ENCODE data around the gene CD164L2.

CD164L2 gene

DNA sequence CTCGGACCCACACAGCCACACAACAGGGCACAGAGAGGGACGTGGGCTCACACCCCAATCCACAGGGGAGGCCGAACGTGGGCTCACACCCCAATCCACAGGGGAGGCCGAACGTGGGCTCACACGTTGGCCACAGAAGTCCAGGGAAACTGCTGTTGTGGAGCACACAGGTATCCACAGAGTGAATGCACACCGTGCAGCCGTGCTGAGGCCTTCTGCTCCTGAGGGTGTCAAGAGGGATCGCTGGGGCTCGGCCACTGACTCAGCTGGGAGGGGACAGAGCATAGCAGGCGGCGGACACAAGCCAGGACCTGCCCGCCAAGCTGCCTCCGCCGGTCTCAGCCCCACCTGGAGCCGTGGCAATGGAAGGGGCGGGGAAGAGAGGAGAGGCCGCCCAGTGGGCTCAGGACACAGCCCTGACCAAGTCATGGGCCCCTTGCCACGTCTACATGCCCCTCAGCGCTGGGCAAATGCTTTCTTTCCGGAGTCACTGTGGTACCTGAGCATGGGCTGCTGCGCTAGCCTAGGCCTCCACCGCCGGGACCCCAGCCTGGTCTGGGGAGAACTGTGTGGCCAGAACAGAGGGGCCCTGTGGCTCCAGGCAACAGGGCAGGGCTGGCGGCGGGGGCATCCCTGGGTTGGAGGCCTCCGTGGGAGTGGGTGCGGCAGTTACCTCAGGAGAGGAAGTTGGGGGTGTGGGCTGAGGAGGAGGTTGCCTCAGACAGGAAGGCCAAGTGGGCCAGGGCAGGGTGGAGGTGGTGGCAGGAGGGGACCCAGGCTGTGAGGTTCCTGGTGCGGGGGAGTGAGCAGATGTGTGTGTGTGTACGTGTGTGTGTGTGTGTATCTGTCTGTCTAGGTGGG is 40.1 kb downstream of the CD164L2 start:
- Histone ChIP-seq H3K9me3 (ENCODE audit: low read depth, low read length) (no peaks in the 10 kb centered on the region), H3K27ac (no peak overlapping the region), H3K36me3 (ENCODE audit: insufficient read depth, low read length) (no peaks in the 10 kb centered on the region), H3K9ac (ENCODE audit: insufficient read length) (no peak overlapping the region), H3K4me3 (no peak overlapping the region)
- no peak for DNase-seq (ENCODE audit: low read depth, low spot score)
- TF ChIP-seq POLR2AphosphoS5 (IDR thresholded peaks at IDR 0.05; ENCODE audit: borderline replicate concordance, low read depth, low read length) = no peak
- no peak for TF ChIP-seq FOXP2 (optimal IDR thresholded peaks at IDR 0.05; ENCODE audit: control extremely low read depth, extremely low read length, insufficient read depth)
- TF ChIP-seq EZH2 (IDR thresholded peaks at IDR 0.05) = no peak

DNA sequence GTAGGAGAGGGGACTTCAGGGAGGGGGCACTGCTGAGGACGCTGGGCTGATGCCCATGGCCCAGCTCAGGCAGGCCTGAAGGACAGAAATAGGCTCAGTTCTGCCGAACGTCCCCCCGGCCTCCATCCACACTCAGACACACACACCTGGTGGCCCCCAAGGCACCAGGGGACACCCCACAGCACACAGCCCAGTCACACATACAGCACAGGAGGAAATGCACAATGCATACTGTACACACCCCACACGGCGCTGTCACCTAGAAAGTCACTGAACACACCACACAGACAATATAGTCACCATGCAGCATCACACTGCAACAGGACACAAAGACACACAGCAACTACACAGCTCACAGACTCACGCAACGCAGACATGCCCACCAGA is 40.7 kb downstream of the CD164L2 start:
- peak overlapping the region; percentile 54; the same call in 1 of the 2 replicates for H3K4me3 ChIP-seq
- no peak for DNase-seq (ENCODE audit: low read depth, low spot score)

DNA sequence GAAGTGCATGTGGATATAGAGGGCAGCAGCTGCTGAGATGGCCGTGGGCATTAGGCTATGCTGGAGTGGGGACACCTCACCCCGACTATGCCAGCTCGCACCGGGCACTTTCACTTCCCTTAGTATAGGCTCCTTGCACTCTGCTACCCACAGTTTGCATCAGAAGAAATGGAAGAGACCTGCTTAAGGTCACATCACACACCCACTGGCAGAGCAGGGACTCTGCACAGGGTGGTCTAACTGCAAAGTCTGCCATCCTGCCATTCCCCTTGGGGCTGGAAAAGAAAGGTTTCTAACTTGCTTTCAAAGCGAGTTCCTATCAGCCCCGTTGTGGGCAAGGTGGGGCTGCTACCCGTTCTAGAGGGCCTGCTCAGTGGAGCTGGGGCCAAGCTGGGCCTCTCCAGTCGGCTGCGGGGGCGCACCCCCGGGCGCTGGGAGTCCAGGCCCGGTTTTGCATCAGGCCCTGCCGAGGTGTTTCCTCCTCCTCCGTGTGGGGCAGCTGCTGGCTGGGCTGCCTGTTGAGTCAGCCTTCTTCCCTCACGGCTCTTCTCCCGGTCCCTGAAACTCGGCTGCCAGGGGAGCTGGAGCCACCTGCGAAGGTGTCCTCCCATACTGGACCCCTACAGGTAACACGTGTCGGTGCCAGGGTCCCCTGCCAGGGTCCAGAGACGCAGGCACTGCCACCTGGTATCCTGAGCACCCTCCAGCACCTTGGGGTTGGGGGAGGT is 41.4 kb downstream of the CD164L2 start, which contains the start of gene SYTL1:
Gene SYTL1 (plus strand): TSS at position 498 of the 728 bp plus-strand sequence. CDS start 3,313 bp downstream, outside the sequence.
- Histone ChIP-seq H3K4me3 (peak within 1 kb of the TSS; percentile 54), H3K27ac (no peak within 1 kb of the TSS), H3K9ac (ENCODE audit: insufficient read length) (peak within 1 kb of the TSS; percentile 14), H3K36me3 (ENCODE audit: insufficient read depth, low read length) (no peaks in the 10 kb centered on the region; the same call in 1 of the 2 replicates), H3K9me3 (ENCODE audit: low read depth, low read length) (no peaks in the 10 kb centered on the region)
- TF ChIP-seq FOXP2 (optimal IDR thresholded peaks at IDR 0.05; ENCODE audit: control extremely low read depth, extremely low read length, insufficient read depth) (no peak), POLR2AphosphoS5 (IDR thresholded peaks at IDR 0.05; ENCODE audit: borderline replicate concordance, low read depth, low read length) (no peak), EZH2 (IDR thresholded peaks at IDR 0.05) (no peak)
- no peak for DNase-seq (ENCODE audit: low read depth, low spot score)

More for the DNA sequence above, 40.7 kb downstream of the CD164L2 start:
- H3K9me3 ChIP-seq (ENCODE audit: low read depth, low read length) = no peaks in the 10 kb centered on the region
- TF ChIP-seq EZH2 (IDR thresholded peaks at IDR 0.05) = no peak
- no peak for TF ChIP-seq FOXP2 (optimal IDR thresholded peaks at IDR 0.05; ENCODE audit: control extremely low read depth, extremely low read length, insufficient read depth)
- TF ChIP-seq POLR2AphosphoS5 (IDR thresholded peaks at IDR 0.05; ENCODE audit: borderline replicate concordance, low read depth, low read length) = no peak
- H3K36me3 ChIP-seq (ENCODE audit: insufficient read depth, low read length) = no peaks in the 10 kb centered on the region
- H3K9ac ChIP-seq (ENCODE audit: insufficient read length) = peak overlapping the region; percentile 14
- H3K27ac ChIP-seq = no peak overlapping the region

DNA sequence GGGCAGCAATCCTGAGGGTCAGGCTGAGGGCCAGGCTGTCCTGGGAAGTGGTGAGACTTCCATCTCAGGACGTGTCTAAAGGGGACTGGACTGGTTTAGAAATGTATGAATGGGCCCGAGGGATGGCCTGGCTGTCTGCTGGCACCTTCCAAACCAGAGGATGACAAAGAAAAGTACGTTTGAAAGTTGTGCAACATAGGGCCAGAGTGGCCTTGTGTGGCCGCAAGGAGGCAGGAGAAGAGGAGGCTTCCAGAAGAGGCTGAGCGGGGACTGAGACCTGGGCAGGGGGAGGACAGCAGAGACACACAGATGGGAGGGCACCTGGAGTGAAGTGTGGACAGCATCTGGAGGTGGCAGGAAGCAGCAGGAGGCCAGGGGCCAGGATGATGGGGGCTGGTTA is 43.9 kb downstream of the CD164L2 start:
- H3K27ac ChIP-seq = no peak overlapping the region
- no peak for DNase-seq (ENCODE audit: low read depth, low spot score)
- TF ChIP-seq POLR2AphosphoS5 (IDR thresholded peaks at IDR 0.05; ENCODE audit: borderline replicate concordance, low read depth, low read length) (no peak), EZH2 (IDR thresholded peaks at IDR 0.05) (no peak), FOXP2 (optimal IDR thresholded peaks at IDR 0.05; ENCODE audit: control extremely low read depth, extremely low read length, insufficient read depth) (no peak)
- no peak overlapping the region for H3K4me3 ChIP-seq
- H3K9me3 ChIP-seq (ENCODE audit: low read depth, low read length) = no peaks in the 10 kb centered on the region
- peaks cover 2% of the 10 kb centered on the region; the same call in 1 of the 2 replicates for H3K36me3 ChIP-seq (ENCODE audit: insufficient read depth, low read length)
- H3K9ac ChIP-seq (ENCODE audit: insufficient read length) = no peak overlapping the region

DNA sequence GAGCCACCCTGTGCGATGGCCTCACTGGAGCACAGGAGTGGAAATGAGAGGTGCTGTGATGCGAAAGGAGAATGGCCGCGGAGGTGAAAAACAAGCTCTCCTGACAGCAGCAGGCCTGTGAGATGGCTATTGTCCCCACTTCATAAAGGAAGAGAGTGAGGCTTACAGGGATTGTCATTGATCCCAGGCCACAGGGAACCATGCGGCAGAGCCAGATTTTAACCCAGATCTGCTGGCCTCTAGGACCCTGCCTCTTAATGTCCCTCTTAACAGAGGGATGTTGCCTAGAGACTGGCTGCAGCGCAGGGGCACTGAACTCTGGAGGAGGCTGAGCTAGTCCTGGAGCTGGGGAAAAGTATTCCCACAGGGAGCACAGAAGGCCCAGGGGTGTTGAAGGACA is 44.4 kb downstream of the CD164L2 start:
- Histone ChIP-seq H3K4me3 (no peak overlapping the region), H3K9me3 (ENCODE audit: low read depth, low read length) (no peaks in the 10 kb centered on the region), H3K36me3 (ENCODE audit: insufficient read depth, low read length) (peaks cover 7% of the 10 kb centered on the region; the same call in 1 of the 2 replicates), H3K27ac (no peak overlapping the region), H3K9ac (ENCODE audit: insufficient read length) (no peak overlapping the region)
- no peak for DNase-seq (ENCODE audit: low read depth, low spot score)
- TF ChIP-seq FOXP2 (optimal IDR thresholded peaks at IDR 0.05; ENCODE audit: control extremely low read depth, extremely low read length, insufficient read depth) (no peak), EZH2 (IDR thresholded peaks at IDR 0.05) (no peak), POLR2AphosphoS5 (IDR thresholded peaks at IDR 0.05; ENCODE audit: borderline replicate concordance, low read depth, low read length) (no peak)

DNA sequence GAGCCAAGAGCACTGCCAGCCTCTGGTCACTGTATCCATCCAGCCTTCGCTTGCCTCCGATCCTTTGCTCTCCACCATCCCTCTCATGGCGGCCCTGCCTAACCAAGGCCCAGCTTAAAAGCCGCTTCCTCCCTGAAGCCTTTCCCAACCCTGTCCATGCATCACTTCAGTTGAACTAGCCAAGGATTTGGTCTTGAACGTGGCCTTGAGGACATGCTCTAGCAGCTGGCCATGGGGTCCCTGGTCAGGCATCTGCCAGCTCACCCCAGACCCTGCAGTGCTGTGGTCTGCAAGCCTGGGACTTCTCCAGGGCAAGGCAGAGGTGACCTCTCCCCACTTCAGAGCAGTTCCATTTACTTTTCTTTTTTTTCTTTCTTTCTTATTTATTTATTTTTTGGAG is 46.4 kb downstream of the CD164L2 start:
- H3K4me3 ChIP-seq = no peak overlapping the region
- no peak overlapping the region for H3K9ac ChIP-seq (ENCODE audit: insufficient read length)
- H3K9me3 ChIP-seq (ENCODE audit: low read depth, low read length) = no peaks in the 10 kb centered on the region
- peaks cover 27% of the 10 kb centered on the region; the same call in 1 of the 2 replicates for H3K36me3 ChIP-seq (ENCODE audit: insufficient read depth, low read length)
- H3K27ac ChIP-seq = no peak overlapping the region
- TF ChIP-seq POLR2AphosphoS5 (IDR thresholded peaks at IDR 0.05; ENCODE audit: borderline replicate concordance, low read depth, low read length) (no peak; the same call in 1 of the 2 replicates), EZH2 (IDR thresholded peaks at IDR 0.05) (no peak), FOXP2 (optimal IDR thresholded peaks at IDR 0.05; ENCODE audit: control extremely low read depth, extremely low read length, insufficient read depth) (no peak)
- no peak for DNase-seq (ENCODE audit: low read depth, low spot score)

DNA sequence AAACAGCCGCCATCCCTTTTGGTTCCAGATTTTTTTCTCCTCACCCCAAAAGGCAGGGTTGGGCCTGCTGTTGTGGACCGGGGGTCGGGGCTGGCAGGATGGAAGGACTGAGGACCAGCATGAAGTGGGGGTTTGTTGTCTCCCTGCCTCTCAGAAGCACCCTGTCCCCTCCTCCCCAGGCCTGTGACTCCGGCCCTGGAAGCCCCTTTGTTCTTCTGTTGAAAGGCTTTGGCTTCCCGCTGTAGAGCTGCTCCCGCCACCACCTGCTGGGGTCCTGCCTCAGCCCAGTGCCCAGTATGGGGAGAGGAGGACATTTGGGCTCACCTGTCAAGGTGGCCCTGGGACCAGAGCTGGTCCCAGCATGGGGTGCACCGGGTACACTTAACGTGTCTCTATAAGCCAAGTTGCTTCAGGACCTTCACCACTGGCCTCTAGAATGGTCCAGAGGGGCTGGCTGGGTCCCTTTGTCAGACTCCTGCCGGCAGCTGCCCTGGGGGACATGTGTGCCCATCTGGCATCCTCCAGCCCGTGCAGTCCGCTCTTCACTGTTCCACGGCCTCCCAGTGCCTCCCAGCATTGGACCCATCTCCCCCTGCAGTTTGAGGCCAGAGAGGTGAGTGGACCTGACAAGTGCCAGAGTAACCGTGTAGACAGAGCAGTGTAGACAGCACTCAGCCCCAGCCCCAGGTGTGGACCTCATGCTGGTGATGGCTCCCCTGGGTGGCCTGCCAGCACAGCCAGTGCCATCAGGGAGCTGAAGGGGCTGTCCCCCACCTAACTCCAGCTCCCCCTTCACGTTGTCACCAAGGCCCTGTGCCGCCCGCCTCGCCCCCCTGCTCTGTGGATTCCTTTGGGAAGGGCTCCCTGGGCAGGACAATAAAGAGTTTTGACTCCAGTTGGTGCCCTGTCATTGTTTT is 47.4 kb downstream of the CD164L2 start:
- peaks cover 35% of the 10 kb centered on the region; the same call in 1 of the 2 replicates for H3K36me3 ChIP-seq (ENCODE audit: insufficient read depth, low read length)
- no peak overlapping the region for H3K4me3 ChIP-seq
- TF ChIP-seq FOXP2 (optimal IDR thresholded peaks at IDR 0.05; ENCODE audit: control extremely low read depth, extremely low read length, insufficient read depth) = no peak
- TF ChIP-seq POLR2AphosphoS5 (IDR thresholded peaks at IDR 0.05; ENCODE audit: borderline replicate concordance, low read depth, low read length) = no peak
- TF ChIP-seq EZH2 (IDR thresholded peaks at IDR 0.05) = no peak
- H3K27ac ChIP-seq = no peak overlapping the region
- no peaks in the 10 kb centered on the region for H3K9me3 ChIP-seq (ENCODE audit: low read depth, low read length)
- H3K9ac ChIP-seq (ENCODE audit: insufficient read length) = no peak overlapping the region
- DNase-seq (ENCODE audit: low read depth, low spot score) = no peak
